HG02642 (cell line): ENCODE data around the gene C2orf66.
A peak's percentile ranks its signal among the peaks of the same experiment; 100 is the strongest.

Experiments
- ATAC-seq: cut with Tn5 transposase; IDR thresholded peaks from one replicate; pipeline ENCODE4 v1.9.1; 2021; ENCODE audit warnings: mild to moderate bottlenecking; ENCODE audit not compliant: unreplicated experiment, poor library complexity

C2orf66 gene

GRCh38 chr2:196809260-196809659 lies at the start of gene C2orf66:
Gene C2orf66, minus strand, starts transcription at chr2:196809355. Its CDS starts 19 bp downstream, at chr2:196809336.
- ATAC-seq = no peak

- no peak for ATAC-seq
Measured at GRCh38 chr2:196854629-196855028, 45.5 kb upstream of the C2orf66 start.

GRCh38 chr2:196853301-196854087 lies 44.3 kb upstream of the C2orf66 start:
- ATAC-seq = no peak

- ATAC-seq = no peak
Measured at GRCh38 chr2:196851088-196851487, 41.9 kb upstream of the C2orf66 start.

- ATAC-seq = no peak
Measured at GRCh38 chr2:196849895-196850294, 40.7 kb upstream of the C2orf66 start.

GRCh38 chr2:196846295-196846694 lies 37.1 kb upstream of the C2orf66 start:
- no peak for ATAC-seq

- no peak for ATAC-seq
Measured at GRCh38 chr2:196845371-196845770, 36.2 kb upstream of the C2orf66 start.

- no peak for ATAC-seq
Measured at GRCh38 chr2:196840171-196840570, 31.0 kb upstream of the C2orf66 start.

- no peak for ATAC-seq
Measured at GRCh38 chr2:196839574-196839973, 30.4 kb upstream of the C2orf66 start.

- ATAC-seq = no peak
Measured at GRCh38 chr2:196836440-196836839, 27.3 kb upstream of the C2orf66 start.

GRCh38 chr2:196830701-196831100 lies 21.5 kb upstream of the C2orf66 start:
- ATAC-seq = no peak

- ATAC-seq = no peak
Measured at GRCh38 chr2:196827356-196827755, 18.2 kb upstream of the C2orf66 start.

- ATAC-seq = no peak
Measured at GRCh38 chr2:196823750-196824522, 14.8 kb upstream of the C2orf66 start.

- no peak for ATAC-seq
Measured at GRCh38 chr2:196821195-196821594, 12.0 kb upstream of the C2orf66 start.

GRCh38 chr2:196808083-196808665 lies 981 bp downstream of the C2orf66 start:
- ATAC-seq = no peak

GRCh38 chr2:196804381-196804780 lies 4.8 kb downstream of the C2orf66 start:
- ATAC-seq = no peak

- ATAC-seq = no peak
Measured at GRCh38 chr2:196802401-196802800, 6.8 kb downstream of the C2orf66 start.

- no peak for ATAC-seq
Measured at GRCh38 chr2:196801674-196802261, 7.4 kb downstream of the C2orf66 start.

GRCh38 chr2:196798980-196799379 lies 10.2 kb downstream of the C2orf66 start:
- peak; percentile 14 for ATAC-seq

- no peak for ATAC-seq
Measured at GRCh38 chr2:196792865-196793264, 16.3 kb downstream of the C2orf66 start.
